ENCODE results near the gene BSN.

GRCh38 chr3:49628249-49628648, 74.0 kb downstream of the BSN start:
- TF ChIP-seq CTCF (IDR thresholded peaks at IDR 0.05; ENCODE audit: low read length) = no peak
- TF ChIP-seq EZH2 (IDR thresholded peaks at IDR 0.05; ENCODE audit: borderline replicate concordance, low read length) = no peak

Measured in OCI-LY1 (cell line).